ENCODE results near the gene BORCS5. TPM values are rescaled to one million over a fixed set of nuclear protein-coding genes. Genes with fewer than 3 reads are reported as not detected.
"Not testable (repeated sequence)": the region's sequence is repeated elsewhere in the genome, so short reads cannot be mapped to it uniquely, and the experiment has no call there.

Gene BORCS5
- total RNA-seq, 1 donor from 2014 or later = 27.5 TPM

DNA sequence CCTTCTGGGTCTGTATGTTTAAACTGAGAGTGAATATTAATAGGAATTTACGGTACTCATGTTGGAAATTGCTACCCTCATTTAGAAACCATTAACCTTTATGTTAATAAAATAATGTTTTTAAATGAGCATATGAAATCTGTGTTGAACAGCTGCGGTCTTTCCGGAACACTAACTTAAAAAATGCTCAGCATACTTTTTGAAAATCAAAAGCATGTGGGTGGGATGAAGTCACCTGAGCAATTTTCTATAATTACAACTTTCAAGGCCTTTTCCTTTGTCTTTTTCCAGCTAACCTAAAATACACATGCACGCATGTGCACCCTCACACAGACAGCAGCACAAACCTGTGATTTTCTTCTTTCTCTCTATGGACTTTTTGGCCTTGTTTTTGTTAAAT, 39.8 kb downstream of the BORCS5 start:
- DNase-seq = no peak

DNA sequence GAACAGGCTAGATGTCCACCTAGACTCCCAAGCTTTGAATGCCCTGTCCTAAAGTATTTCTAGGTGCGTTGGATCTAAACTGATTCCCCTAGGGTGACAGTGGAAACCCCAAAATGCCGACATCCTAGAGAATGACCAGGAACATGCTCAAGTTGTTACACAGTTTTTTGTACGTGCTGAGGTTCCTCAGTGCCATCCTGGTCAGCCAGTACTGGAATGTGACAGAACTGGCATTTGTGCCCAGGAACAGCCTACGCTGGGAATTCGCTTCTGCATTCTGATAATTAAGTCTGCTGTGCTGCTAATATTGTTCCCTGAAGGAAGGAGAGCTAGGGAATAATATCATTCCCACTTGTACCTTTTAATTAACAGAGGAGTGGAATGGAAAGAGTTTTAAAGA, 40.3 kb downstream of the BORCS5 start:
- no peak for DNase-seq

DNA sequence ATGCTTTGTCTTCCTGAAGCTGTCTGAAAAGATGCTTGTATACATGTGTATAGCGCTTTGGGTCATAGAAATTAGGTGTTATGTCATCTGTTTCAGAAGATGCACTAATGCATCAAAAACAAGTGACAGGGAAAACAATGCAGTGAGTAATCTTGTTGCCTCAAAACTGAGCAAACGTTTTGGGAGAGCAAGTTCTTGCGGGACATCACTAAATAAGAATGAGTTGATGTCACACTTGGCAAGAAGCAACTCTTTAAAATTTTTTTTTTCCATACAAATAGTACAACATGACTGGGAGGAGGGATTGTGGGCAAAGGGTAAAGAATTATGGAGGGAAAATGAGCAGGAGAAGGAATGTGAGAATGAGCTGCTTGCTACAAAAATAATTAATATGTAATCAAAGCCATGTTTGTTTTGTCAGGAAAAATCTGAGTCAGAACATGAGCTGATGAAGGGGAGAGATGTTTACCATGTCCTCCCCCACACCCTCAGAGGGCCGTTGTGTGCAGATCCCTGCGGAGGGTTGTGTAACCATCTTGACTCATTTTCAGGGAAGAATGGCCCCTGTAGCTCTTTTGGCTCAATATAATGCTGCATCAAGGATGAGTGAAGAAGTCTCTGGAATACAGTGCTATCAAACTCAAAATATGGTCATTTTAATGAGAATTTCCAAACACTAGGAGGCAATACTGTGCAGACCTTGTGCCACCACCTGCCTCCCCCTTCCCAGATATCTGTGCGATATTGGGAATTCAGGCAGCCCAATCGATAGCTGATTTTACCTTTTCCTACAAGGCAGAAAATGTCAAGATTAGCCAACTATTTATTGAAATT, 41.4 kb downstream of the BORCS5 start:
- peak; percentile 23 for DNase-seq

DNA sequence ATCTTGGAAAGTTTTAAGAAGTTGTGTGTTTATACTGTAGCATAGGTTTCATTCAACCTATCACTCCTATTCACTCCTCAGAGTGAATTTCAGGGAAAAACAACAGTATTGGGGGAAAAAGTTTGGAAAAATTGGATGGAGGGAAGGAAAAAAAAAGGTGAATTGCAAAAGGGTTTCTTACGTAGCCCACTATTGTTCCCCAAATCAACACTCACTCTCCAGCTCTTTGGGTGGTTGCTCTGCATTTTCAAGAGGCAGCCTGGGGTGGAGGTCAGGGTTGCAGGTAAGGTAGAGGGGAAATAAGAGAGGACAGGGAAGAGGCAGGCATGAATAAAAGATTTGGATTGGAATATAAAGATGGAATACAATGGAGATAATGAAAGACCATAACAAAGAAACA, 42.3 kb downstream of the BORCS5 start:
- DNase-seq = no peak

DNA sequence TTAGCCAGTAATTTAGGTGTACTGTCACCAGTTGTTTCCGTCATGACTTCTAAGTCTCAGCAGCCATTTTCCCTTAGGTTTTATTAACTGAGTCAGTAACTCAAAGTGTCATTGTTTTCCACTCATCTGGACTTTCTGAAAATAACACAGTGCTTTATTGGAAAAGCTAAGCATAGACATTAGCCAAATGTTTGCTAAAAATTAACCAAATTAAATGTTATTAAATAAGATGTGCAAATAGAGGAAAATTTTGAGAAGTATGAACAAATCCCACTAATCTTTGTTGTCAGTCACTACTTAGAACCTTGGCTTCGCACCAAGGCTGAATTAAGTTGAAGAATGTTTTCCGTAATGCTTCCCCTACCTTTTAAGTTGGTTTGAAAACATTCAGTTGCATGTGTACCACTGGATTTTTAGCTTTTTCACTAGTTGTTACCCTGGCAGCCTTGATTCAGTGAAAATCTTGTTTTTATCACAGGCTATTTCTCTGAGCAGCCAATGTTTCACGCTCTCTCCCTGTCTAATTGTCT, 43.0 kb downstream of the BORCS5 start:
- DNase-seq = no peak

DNA sequence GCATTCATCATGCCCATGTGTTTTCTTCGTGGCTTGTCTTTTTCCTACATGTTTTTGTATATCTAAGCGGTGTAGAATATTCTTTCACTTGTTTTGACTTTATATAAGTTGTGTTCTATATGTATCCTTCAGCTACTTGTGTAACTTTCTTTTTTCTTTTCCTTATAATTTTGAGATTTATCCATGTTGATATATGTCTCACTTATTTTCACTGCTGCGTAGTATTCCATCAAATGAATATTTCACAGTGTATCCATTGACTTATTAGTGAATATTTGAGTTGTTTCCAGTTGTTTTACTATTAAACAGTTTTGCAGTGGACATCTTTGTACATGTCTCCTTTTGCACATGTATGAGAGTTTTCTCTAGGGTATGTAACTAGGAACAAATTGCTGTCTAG, 43.9 kb downstream of the BORCS5 start:
- DNase-seq = no peak

DNA sequence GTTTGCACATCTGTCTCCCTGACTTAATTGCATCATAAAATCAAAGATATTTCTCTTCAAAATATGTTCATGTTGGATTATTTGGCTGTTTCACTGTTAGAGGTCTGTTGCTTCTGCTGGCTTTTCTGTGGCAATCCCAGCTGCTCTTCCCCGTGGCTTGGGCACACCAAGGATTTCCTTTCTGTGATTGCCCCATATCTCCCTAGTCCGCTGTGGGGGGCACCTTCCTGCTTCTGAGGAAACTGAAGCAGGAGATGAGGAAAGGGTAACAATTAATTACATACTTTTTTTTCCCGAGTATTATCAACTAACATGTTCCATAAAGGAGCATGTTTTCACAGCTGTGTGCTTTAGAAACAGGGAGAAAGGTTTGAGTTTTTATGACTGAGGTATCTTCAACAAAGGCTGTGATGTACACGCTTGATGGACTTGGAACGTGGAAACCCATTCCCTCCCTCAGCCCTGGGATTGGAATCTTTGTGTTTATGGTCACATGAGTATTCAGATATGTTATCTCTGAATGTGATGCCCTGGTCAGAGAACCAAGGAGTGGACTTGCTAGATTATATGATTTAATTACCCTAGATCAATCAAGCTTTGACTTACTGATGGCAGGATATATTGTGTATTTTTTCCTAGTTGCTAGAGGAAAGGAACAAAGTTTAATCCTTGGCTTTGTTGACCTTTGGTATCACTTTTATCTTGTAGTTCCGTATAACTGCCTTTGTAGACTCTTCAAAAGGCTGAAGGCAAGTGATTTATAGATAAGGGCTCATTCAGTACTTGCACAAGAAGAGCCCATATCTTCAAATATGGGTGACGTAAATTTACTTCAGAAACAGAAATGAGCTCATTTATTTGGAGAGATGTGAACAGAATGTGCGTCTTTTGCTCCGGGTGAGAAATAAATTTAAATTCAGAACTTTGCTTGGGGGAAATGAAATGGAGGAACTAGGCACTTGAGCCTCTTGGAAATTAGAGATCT, 46.7 kb downstream of the BORCS5 start:
- DNase-seq = no peak

DNA sequence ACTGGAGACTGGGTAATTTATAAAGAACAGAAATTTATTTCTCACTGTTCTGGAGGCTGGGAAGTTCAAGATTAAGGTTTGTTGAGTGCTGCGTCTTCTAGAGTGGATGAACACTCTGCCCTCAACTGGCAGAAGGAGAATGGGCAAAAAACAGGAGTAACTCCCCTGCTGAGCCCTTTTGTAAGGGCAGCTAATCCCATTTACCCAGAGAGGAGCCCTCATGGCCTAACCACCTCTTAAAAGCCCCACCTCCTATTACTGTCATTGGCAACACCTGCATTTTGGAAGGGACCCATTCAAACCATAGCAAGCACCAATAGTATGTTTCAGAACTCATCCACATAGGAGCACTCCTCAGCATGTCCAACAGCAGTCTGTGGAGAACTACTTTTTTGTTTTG, 47.4 kb downstream of the BORCS5 start:
- DNase-seq = no peak

DNA sequence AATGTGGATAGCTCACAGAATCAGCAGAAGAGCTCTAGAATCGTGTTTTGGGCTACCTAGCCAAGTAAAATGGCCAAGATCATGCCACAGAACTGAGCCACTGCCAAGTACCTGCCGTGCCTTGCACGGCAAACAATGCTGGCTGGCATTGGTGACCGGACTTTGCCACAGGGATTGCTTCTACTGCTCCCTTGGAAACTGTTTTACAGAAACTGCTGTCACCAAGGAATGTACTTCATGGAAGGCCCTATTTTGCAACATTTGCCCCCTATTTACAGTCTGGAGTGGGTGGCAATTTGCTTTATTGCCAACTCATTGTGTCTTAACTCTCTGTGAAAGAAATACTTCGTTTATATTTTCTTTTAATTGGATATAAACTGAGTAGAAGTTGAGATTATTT, 49.0 kb downstream of the BORCS5 start:
- DNase-seq = no peak

DNA sequence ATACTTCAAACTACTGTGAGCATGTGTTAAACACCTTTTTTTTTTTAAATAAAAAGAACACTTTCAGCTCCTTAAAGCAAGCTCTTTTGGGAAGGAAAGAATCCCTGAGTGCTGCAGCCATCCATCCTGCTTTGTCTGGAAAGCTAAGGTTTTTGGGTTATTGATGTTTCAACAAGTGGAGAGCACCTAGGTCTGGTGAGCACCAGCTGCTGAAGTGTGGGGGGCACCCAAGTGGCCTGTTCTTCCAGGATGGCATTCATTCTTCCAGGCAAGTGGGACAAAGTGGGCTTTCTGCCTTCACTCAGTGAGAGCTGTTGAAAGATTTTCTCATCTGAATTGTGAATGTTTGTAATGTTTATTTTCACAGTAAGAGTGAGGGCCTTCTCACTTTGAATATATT, 49.9 kb downstream of the BORCS5 start:
- DNase-seq = no peak

DNA sequence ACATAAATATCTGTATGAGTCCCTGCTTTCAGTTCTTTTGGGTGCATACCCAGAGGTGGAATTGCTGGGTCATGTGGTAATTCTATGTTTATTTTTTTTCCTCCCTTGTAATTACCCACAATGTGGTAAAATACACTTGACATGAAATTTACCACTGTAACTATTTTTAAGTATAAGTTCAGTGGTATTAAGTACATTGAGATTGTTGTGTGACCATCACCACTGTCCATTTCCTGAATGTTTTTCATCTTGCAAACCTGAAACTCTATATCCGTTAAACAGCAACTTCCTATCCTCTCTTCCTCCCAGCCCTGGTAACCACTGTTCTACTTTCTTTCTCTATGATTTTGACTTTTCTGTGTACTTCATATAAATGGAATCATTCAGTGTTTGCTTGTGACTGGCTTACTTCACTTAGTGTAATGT, 51.4 kb downstream of the BORCS5 start:
- DNase-seq = no peak

DNA sequence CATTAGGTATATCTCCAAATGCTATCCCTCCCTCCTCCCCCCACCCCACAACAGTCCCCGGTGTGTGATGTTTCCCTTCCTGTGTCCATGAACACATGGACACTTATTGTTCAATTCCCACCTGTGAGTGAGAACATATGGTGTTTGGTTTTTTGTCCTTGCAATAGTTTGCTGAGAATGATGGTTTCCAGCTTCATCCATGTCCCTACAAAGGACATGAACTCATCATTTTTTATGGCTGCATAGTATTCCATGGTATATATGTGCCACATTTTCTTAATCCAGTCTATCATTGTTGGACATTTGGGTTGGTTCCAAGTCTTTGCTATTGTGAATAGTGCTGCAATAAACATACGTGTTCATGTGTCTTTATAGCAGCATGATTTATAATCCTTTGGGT, 52.5 kb downstream of the BORCS5 start:
- DNase-seq = not testable (repeated sequence)

DNA sequence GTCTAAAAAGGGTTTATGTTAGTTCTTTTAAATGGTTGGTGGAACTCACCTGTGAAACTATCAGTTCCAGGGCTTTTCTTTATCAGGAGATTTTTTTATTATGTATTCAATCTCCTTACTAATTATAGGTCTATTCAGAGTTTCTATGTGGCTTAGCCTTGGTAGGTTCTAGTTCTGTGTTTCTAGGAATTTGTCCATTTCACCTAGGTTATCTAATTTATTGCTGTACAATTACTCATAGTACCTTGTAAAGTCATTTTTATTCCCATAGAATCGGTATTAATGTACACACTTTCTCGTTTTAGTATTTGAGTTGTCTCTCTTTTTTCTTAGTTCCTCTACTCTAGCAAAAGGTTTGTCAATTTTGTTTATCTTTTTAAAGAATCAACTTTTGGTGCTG, 59.0 kb downstream of the BORCS5 start:
- DNase-seq = no peak

DNA sequence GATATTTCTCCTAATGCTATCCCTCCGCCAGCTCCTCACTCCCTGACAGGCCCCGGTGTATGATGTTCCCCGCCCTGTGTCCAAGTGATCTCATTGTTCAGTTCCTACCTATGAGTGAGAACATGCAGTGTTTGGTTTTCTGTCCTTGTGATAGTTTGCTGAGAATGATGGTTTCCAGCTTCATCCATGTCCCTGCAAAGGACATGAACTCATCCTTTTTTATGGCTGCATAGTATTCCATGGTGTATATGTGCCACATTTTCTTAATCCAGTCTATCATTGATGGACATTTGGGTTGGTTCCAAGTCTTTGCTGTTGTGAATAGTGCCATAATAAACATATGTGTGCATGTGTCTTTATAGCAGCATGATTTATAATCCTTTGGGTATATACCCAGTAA, 62.3 kb downstream of the BORCS5 start:
- not testable (repeated sequence) for DNase-seq

DNA sequence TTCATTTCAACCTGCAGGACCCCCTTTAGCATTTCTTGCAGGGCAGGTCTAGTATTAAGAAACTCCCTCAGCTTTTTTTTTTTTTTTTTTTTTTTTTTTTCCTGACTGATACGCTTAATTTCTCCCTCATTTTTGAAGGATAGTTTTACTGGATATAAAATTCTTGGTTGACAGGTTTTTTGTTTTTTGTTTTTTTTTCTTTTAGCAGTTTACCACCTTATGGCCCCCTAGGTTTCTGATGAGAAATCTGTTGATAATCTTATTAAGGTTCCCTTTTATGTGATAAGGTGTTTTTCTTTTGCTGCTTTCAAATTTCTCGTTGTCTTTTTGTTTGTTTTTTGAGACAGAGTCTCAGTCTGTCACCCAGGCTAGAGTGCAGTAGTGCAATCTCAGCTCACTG, 66.5 kb downstream of the BORCS5 start:
- no peak for DNase-seq

DNA sequence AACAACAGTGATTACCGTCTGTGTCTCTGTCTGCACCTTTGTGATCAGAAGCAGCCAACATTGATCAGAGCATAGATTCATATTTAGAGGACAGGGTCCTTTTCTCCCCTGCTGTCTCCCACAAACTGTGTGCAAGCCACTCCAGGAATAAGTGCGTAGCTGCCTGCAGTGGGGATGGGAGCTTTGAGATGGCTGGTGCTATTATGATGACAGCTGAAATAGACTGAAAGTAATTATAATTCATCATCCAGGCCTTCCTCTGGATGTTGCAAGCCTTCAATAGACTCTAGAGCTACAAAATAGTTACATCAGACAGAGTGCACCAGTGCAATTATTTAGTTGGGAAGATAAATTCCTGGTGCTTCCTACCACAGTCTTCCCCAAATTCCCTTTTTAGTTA, 68.1 kb downstream of the BORCS5 start:
- DNase-seq = no peak

DNA sequence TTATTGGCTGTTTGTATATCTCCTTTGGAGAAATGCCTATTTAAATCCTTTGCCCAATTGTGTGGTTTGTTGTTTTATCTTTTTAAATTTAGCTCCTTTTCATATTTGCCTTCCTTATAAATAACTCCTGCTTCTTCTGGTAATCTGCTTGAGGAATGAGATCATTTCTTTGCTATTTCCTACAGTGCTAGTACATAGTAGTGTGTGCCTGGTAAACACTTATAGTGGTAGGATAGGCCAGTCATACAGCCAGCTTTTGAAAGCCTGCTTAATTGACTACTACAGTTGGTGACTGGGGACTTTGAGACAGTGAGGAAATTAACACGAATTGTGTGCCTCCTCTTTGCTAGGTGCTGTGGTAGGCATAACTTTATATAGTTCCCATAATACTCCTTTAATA, 68.7 kb downstream of the BORCS5 start:
- no peak for DNase-seq

DNA sequence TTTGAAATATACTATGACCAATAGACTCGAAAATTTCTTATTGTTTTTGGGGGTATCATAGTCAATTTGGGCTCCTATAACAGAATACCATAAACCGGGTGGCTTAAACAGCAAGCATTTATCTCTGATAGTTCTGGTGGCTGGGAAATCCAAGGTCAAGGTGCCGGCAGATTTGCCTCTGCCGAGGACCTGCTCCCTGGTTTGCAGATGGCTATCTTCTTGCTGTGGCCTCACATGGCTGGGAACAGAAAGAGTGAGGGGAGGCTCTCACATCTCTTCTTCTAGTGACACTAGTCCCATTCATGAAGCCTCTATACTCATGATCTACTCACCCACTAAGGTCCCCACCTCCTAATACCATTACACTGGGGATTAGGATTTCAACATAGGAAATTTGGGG, 70.7 kb downstream of the BORCS5 start:
- DNase-seq = no peak

DNA sequence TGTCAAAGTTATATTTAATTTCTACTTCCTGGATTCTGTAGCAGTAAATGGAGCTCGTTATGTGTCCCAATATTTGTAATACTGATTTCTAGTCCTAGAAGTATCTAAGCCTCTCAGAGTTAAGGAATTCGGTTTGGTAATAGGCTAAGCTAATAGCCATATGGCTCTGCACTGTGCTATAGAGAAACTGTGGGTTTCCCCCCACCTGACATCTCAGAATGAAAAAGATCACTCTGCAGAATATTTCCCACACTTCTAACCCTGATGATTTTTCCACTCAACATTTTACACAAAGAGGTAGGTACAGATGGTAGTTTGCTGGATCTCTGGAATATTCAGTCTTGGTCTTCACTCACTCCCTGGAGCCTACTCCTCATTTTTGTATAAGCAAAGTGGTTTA, 71.2 kb downstream of the BORCS5 start:
- DNase-seq = no peak

DNA sequence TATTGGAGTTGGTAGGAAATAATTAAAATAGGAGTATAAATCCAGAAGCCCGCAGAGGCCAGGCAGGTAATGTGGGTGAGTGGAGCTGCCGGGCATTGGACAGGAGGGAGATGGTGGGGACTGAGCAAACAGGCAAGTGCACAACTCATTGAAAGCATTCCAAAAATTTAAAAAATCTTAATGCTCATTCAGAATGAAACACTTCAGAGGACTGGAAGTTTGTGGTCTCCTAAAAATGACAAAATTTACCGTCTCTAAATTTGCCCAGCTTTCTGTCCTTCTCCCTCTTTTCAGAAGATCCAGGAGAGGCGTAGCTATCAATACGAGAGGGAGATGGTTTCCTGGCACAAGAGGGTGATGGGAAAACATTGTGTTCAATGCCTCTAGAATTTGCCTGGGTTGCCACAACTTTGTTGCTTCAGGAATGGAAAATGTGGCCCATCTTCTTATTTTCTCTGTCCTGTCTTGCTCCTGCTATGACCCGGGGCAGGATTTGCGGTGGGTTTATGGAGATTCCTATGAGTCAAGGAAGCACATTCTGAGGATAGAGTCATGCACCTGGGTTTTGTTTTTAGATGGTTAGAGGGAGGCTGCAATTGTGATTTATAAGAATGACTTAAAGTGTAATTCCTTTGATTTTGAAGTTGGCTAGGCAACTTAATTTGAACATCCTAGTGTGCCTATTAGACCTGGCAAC, 72.2 kb downstream of the BORCS5 start:
- DNase-seq = no peak

DNA sequence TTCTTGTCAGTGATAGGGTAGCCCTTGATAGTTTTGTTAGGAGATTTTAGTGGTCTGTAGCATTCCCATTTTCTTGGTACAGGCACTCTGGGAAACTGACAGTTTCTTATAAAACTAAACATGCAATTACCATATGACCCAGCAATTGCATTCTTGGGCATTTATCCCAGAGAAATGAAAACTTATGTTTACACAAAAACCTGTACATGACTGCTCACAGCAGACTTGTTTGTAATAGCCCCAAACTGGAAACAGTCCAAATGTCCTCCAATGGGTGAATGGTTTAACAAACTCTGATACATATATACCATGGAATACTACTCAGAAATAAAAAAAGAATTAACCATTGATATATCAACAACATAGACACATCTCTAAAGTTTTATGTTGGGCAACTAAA, 75.5 kb downstream of the BORCS5 start:
- DNase-seq = no peak

DNA sequence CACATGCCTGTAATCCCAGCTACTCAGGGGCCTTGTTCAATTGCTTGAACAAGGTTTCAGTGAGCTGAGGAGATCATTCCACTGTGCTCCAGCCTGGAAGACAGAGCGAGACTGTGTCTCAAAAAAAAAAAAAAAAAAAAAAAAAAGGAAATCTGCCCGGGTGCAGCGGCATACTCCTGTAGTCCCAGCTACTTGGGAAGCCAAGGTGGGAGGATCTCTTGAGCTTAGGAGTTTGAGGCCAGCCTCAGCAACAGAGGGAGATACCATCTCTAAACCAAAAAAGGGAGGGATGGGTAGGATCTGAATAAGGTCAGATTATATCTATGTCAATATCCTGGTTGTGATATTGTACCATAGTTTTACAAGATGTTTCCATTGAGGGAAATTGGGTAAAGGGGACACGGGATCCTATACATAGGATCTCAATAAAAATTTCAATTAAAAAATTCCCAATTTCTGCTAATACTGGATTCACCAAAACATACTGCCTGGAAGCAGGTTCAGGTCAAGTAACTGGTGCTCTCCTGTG, 76.4 kb downstream of the BORCS5 start:
- no peak for DNase-seq
